T-helper 2 cell (primary cell): Measurements from ENCODE around the gene OCRL.

ENCODE experiments used
- DNase-seq, 5 experiments: peaks; one replicate each; pipeline versions ENCODE4 v3.0.0 to v3.0.0-alpha.2; 2012 to 2022
- total RNA-seq, 2 donors: gene quantifications; one replicate each; lab custom pipeline; 2026; lab: John Stamatoyannopoulos, UW

The OCRL gene
- total RNA-seq, result 4.4 to 6.4 reads per million in 2 donors

DNA sequence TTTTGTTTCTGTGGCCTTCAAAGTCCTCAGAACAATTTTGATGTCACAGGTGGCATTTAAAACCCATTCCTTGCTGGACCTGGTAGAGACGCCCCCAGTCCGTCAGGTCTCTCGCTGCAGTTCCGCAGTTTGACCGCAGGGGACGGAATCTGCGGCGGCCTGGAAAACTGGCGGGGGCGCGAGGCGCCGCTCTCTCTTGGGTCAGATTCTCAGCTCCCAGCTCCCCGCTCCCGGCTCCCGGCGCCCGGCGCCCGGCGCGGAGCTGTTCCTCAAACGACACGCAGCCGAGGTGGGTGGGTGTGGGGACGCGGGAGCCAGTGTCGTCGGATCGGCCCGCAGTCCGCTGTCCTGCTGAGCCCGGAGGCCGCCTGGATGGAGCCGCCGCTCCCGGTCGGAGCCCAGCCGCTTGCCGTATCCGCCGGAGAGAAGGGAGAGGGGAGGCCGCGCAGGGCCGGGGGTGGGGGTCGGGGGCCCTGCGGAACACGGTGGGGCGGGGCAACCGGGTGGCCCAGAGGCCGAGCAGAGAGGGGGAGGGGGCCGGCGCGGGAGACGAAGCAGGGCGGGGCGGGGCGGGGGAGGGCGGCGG lies at the start of gene OCRL:
TSS of gene OCRL (plus strand) at position 192 of the 586 bp plus-strand sequence. CDS start at position 373, 181 bp downstream.
- peak in 4 of 5 experiments; percentile 8 to 45 (median 20) for DNase-seq

GRCh38 chrX:129490330-129490729 lies 49.7 kb upstream of the OCRL start:
- DNase-seq, result no peak

DNA sequence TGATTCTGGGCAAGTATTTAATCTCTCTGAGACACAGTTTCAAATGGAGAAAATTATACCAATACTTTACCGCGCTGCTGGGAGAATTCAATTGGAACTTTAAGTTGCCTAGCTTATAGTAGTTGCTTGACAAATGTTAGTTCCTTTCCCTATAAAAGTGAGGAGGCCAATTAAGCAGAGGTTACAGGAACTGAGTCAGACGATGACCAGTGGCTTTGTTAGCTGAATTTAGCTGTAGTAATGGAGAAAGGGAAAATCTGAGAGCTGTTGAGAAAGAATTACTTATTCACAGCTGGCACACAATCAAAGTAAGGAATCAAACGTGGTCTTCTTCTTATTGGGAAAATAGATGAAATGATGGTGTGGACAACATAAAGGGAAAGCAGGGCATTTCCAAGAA lies 46.4 kb upstream of the OCRL start:
- no peak for DNase-seq

DNA sequence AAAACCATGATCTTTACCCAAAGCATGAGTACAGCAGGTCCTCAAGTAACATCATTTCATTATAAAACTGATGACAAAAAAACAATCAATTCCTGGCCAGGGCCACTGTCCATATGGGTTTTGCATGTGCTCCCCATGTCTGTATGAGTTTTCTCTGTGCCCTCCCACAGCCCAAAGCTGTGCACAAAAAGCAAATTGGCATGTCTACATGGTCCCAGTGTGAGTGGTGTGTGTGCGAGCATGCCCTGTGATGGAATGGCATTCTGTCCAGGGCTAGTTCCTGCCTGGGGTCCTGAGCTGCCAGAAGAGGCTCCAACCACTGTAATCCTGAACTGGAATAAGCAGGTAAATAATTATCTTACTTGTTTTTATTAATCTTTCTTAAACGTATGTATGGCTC lies 45.2 kb upstream of the OCRL start:
- DNase-seq, result no peak

GRCh38 chrX:129495900-129496299 lies 44.2 kb upstream of the OCRL start:
- no peak for DNase-seq

- DNase-seq, result no peak
Measured at GRCh38 chrX:129496625-129497024, 43.4 kb upstream of the OCRL start.

DNA sequence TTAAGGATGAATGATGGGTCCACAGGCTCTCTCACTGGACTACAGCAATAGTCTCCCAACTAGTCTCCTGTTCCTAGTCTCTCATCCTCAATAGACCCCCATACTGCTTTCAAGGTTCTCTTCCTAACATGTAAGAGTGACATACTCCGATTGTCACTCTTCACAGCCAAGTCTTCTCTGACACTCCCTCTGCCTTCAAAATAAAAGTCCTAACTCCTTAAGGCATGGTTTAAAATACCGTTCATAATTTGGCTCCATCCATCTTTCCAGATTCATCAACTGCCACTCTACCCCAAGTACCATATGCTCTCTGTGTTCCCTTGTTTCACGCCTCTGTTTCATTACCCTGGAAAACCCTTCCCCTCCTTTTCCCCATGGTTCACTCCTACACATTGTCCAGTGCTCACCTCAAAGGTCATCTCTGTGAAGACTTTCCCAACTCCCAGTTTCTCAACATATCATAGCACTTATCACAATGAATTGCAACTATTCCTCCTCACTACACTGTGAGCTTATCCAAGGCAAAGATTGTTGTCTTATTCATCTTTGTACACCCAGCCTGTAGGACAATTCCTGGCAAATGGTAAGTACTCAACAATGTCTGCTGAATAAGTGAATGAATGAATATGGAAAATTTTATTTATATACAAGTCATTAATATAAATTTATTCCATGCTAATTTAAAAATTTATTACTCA lies 42.8 kb upstream of the OCRL start:
- DNase-seq, result no peak

DNA sequence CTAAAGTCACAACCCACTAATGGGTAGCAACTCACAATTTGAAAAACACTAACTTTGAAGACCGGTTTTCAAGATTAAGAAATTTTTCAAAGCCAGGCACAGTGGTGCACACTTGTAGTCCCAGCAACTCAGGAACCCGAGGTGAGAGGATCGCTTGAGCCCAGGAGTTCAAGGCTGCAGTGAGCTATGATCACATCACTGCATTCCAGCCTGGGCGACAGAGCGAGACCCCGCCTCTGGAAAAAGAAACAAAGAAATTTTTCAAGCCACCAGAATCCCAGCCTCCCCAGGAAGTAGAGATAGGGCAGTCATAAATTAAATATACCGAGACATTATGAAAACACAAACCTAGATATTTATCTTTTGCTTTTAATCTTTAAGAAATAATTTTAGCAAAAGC lies 29.7 kb upstream of the OCRL start:
- no peak for DNase-seq

GRCh38 chrX:129511689-129512088 lies 28.4 kb upstream of the OCRL start:
- DNase-seq, result no peak

GRCh38 chrX:129512409-129512808 lies 27.6 kb upstream of the OCRL start:
- no peak for DNase-seq

GRCh38 chrX:129516402-129516801 lies 23.7 kb upstream of the OCRL start:
- DNase-seq, result no peak

GRCh38 chrX:129520151-129520550 lies 19.9 kb upstream of the OCRL start:
- no peak for DNase-seq

- no peak for DNase-seq
Measured at GRCh38 chrX:129522184-129523078, 17.6 kb upstream of the OCRL start.

DNA sequence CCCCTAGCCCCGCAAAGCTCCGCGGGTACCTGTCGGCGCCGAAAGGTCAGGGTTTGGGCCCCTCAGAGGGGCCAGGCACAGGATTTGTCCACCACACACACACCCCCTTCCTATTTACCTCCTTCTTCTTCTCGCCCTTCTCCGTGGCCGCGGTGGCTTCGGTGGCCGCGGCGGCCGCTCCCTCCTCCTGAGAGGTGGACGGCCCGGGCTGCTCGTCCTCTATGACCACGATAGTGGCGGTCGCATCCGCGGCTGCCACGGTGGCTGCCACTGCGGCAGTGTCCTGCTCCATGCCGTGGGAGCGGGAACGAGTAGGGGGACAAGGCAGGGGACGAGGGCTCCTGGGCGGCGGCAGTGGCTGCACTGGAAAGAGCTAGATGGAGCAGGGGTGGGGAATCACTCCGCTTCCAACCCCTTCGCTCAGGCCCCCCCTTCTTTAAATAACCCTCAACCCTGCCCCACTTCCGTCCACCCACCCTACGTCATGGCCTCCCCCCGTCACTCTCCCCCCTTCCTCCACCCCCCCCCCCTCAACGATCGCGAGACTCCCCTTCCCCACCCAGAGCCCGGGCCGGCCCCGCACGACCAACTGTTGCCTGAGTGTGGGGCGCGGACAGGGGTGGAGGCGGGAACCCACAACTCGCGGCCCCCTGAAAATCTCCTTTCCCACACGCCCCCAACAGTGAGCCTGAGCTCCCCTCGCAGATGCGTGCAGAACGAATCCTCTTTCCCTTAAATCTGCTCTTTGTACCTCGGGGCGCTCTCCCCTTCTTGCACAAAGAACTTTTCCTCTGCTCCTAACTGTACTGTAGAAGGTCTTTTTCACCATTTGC lies 16.8 kb upstream of the OCRL start, which contains the start of gene SMARCA1:
TSS of gene SMARCA1 (minus strand) at position 412 of the 833 bp plus-strand sequence. CDS start at position 292, 120 bp downstream.
- no peak for DNase-seq

DNA sequence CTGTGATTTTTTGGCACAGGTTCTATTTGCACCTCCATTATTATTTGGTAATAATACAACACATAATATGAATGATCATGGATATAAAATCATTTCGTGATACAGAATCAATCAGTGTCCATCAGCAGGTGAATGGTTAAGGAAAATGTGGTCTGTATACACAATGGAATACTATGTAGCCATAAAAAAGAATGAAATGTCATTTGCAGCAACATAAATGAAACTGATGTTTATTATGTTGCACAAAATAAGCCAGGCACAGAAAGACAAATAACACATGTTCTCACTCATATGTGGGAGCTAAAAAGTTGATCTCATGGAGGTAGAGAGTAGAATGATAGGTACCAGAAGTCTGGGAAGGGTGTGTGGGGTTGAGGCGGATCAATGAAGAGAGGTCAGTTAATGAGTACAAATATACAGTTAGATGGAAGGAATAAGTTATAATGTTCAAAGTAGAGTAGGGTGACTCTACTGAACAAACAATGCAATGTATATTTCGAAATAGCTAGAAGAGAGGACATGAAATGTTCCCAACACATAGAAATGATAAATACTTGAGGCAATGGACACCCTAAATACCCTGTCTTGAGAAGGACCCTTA lies 15.7 kb upstream of the OCRL start:
- no peak for DNase-seq

GRCh38 chrX:129525162-129525561 lies 14.9 kb upstream of the OCRL start:
- DNase-seq, result no peak

DNA sequence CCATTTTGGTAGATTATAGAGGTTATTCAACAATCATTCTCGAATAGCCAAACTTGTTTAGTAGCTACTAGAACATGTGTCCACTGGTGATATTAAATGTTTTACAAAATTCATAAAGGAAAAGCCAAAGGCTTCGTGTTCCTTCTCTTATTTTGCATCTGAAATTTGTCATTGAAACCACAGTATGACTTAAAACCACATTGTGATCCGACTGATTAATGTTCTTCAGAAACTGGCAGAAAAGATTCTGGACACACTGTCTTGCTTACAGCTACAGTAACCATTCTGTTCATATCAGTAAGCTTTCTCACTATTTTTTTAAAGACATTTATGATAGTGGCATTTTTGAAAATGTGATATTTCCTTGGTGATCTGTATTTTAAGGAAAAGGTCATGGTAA lies 14.2 kb upstream of the OCRL start:
- DNase-seq, result no peak

GRCh38 chrX:129529685-129530281 lies 10.3 kb upstream of the OCRL start:
- no peak for DNase-seq

DNA sequence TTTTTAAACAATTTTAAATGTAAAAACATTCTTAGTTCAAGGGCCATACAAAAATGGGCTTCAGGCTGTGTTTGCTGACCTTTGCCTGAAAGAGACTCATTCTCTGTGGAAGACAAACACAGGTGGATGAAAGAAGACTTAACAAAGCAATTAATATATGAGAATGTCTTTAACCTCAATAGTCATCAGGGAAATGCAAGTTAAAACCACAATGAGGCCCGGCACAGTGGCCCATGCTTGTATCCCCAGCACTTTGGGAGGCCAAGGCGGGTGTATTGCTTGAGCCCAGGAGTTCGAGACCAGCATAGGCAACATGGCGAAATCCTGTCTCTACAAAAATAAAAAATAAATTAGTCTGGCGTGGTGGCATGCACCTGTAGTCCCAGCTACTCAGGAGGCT lies 9.6 kb upstream of the OCRL start:
- no peak for DNase-seq

GRCh38 chrX:129531132-129531531 lies 8.9 kb upstream of the OCRL start:
- DNase-seq, result no peak

GRCh38 chrX:129534816-129535578 lies 5.1 kb upstream of the OCRL start:
- DNase-seq, result no peak
